ENCODE data around the gene DAGLB.

DNA sequence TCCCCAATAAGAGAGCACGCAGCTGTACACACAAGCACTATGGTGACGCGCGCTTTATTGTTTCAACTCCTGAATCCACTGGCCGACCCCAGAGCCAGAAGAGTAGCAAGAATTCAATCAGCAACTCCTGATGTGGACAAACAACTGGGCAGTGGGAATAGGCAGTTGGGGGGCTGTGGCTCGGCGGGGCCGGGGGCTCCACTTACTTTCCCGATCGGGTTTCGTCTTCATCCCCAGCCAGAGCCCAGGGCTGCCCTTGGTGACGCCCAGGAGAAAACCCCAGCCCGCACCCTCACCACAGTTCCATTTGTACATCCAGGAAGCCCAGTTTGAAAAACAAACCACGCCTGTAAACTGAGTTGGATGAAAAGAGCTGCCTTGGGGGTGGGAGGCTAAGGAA is 38.7 kb downstream of the DAGLB start:
- TF ChIP-seq, protein P1, sequence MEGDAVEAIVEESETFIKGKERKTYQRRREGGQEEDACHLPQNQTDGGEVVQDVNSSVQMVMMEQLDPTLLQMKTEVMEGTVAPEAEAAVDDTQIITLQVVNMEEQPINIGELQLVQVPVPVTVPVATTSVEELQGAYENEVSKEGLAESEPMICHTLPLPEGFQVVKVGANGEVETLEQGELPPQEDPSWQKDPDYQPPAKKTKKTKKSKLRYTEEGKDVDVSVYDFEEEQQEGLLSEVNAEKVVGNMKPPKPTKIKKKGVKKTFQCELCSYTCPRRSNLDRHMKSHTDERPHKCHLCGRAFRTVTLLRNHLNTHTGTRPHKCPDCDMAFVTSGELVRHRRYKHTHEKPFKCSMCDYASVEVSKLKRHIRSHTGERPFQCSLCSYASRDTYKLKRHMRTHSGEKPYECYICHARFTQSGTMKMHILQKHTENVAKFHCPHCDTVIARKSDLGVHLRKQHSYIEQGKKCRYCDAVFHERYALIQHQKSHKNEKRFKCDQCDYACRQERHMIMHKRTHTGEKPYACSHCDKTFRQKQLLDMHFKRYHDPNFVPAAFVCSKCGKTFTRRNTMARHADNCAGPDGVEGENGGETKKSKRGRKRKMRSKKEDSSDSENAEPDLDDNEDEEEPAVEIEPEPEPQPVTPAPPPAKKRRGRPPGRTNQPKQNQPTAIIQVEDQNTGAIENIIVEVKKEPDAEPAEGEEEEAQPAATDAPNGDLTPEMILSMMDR (IDR thresholded peaks at IDR 0.05; ENCODE audit: low read length): no peak
- no peak for TF ChIP-seq EZH2 (optimal IDR thresholded peaks at IDR 0.05; ENCODE audit: low read depth, low read length)
- TF ChIP-seq EZH2phosphoT487 (IDR thresholded peaks at IDR 0.05; ENCODE audit: low read length): no peak
